Panc1 (cell line): ENCODE measurements around the gene PRR35.

Source experiments
- CTCF ChIP-seq: fragments of 450-650 bp; IDR thresholded peaks from 2 replicates; pipeline ENCODE4 v1.5.1; 2017; ENCODE audit warnings: mild to moderate bottlenecking
- POLR2AphosphoS5 ChIP-seq: IDR thresholded peaks from 2 replicates; pipeline ENCODE4 v1.6.1; 2012; ENCODE audit warnings: mild to moderate bottlenecking, low read depth, low read length, moderate library complexity
- REST ChIP-seq, 2 experiments: IDR thresholded peaks; 2 replicates each; pipeline ENCODE4 v1.6.1; 2011 to 2012; ENCODE audit warnings: low read depth in 2 of 2, control low read depth in 1 of 2, low read length in 1 of 2, mild to moderate bottlenecking in 1 of 2, moderate library complexity in 1 of 2; ENCODE audit not compliant: insufficient read depth in 1 of 2
- SIN3A ChIP-seq: IDR thresholded peaks from 2 replicates; pipeline ENCODE4 v1.6.1; 2012; ENCODE audit warnings: low read depth, mild to moderate bottlenecking, low read length, moderate library complexity, borderline replicate concordance; ENCODE audit not compliant: insufficient read depth
- TCF7L2 ChIP-seq: IDR thresholded peaks from 2 replicates; pipeline ENCODE4 v1.6.1; 2011; ENCODE audit warnings: mild to moderate bottlenecking, low read depth, low read length, inconsistent platforms

- TF ChIP-seq CTCF (peak; percentile 92), POLR2AphosphoS5 (no peak), TCF7L2 (no peak), REST (IDR thresholded peaks at IDR 0.05; ENCODE audit: insufficient read depth in 1 of 2, low read depth in 2 of 2, low read length in 1 of 2) (0 out of 4 replicates have a peak, but pooled peaks of 1 of the 2 experiments have one; percentile 36), SIN3A (no peak)
Measured at GRCh38 chr16:578870-579405, 18.7 kb downstream of the PRR35 start.
